Upper lobe of left lung (tissue), 6 donors: ENCODE results near the gene TGM4. TPM values are rescaled to one million over a fixed set of nuclear protein-coding genes. Genes with fewer than 3 reads are reported as not detected.
"Not testable (repeated sequence)": the region's sequence is repeated elsewhere in the genome, so short reads cannot be mapped to it uniquely, and the experiment has no call there.

Experiments used
- ATAC-seq, 2 donors: fragments of 200-7000 bp; cut with Tn5 transposase; one replicate each; pipeline ENCODE4 v1.9.1; 2022; ENCODE audit warnings: mild to moderate bottlenecking in 2 of 2, moderate library complexity in 2 of 2; ENCODE audit not compliant: low FRiP score in 2 of 2
- DNase-seq, 2 donors: peaks; one replicate each; pipeline ENCODE4 v3.0.0-alpha.2; 2019 to 2020
- H3K27ac ChIP-seq, 4 donors: fragments of 200-600 bp; sonication (generic); one replicate each; pipeline ENCODE4 v1.5.1; 2016 to 2019
- H3K27me3 ChIP-seq, 4 donors: fragments of 200-600 bp; sonication (generic); one replicate each; pipeline ENCODE4 v1.5.1; 2017 to 2019
- H3K36me3 ChIP-seq, 4 donors: fragments of 200-600 bp; sonication (generic); one replicate each; pipeline ENCODE4 v1.5.1; 2016 to 2019
- H3K4me1 ChIP-seq, 4 donors: fragments of 200-600 bp; sonication (generic); one replicate each; pipeline ENCODE4 v1.5.1; 2018 to 2019
- H3K4me3 ChIP-seq, 4 donors: fragments of 200-600 bp; sonication (generic); one replicate each; pipeline ENCODE4 v1.5.1; 2017 to 2019; ENCODE audit warnings: mild to moderate bottlenecking in 2 of 4, moderate library complexity in 1 of 4
- H3K9me3 ChIP-seq, 4 donors: fragments of 200-600 bp; sonication (generic); one replicate each; pipeline ENCODE4 v1.5.1; 2018 to 2019
- EP300 ChIP-seq, 4 donors: sonication (generic); formaldehyde crosslinking; IDR thresholded peaks; one replicate each; pipeline ENCODE4 v1.5.1; 2017; ENCODE audit warnings: antibody characterized with exemption in 4 of 4, control low read depth in 2 of 4
- POLR2A ChIP-seq, 4 donors: fragments of 450-650 bp; IDR thresholded peaks; one replicate each; pipeline ENCODE4 v1.5.1; 2016 to 2017; ENCODE audit warnings: antibody characterized with exemption in 4 of 4, mild to moderate bottlenecking in 2 of 4
- POLR2AphosphoS5 ChIP-seq, 2 donors: sonication (generic); formaldehyde crosslinking; IDR thresholded peaks; one replicate each; pipeline ENCODE4 v1.5.1; 2017; ENCODE audit warnings: antibody characterized with exemption in 2 of 2
- WGBS, 2 donors: methylation state at CpG; one replicate each; pipeline ENCODE4 v1.1.5; 2017 to 2018; 5-methylcytosine and 5-hydroxymethylcytosine counted together
- total RNA-seq, 6 donors: library from RNA; depleted of rRNA in 4 of 6; stranded (reverse); fragments of >200 nt in 4 of 6; gene quantifications; one replicate each; pipeline versions ENCODE4 v1.1.0 to v1.2.1, GENCODE V29; 2016 to 2021
- TF ChIP-seq, protein P1 (sequence below), 6 experiments: fragments of 450-650 bp in 4 of 6; fragments of 200-600 bp in 2 of 6; sonication (generic) in 2 of 6; IDR thresholded peaks; one replicate each; pipeline ENCODE4 v1.5.1; 2016 to 2019; ENCODE audit warnings: antibody characterized with exemption in 6 of 6
- donor health status: DM: no; HTN: no; CAD: no; lungs with moderate emphysema.
- donor health status: DM: no; HTN: yes; CAD: no; lungs with severe emphysema.

Gene TGM4
- total RNA-seq, 6 donors from 2014 or later: not detected

GRCh38 chr3:44939581-44940036 is 65.2 kb downstream of the TGM4 start:
- WGBS, 2 donors: 45 to 56% methylated on average over 6 of the region's 6 CpGs
- Histone ChIP-seq H3K4me3 (no peak overlapping the region), H3K9me3 (no peaks in the 10 kb centered on the region), H3K27ac (peak overlapping the region; percentile 20 to 71 (median 68)), H3K4me1 (peaks cover 22 to 32% (median 23%) of the 10 kb centered on the region in 4 donors), H3K36me3 (peaks cover 0 to 55% (median 42%) of the 10 kb centered on the region in 4 donors), H3K27me3 (no peaks in the 10 kb centered on the region)
- TF ChIP-seq POLR2AphosphoS5 (IDR thresholded peaks at IDR 0.05): peak; percentile 63 to 72
- no peak for TF ChIP-seq POLR2A (IDR thresholded peaks at IDR 0.05)
- TF ChIP-seq EP300 (IDR thresholded peaks at IDR 0.05): peak in 3 of 4 donors; percentile 4 to 91 (median 62)
- DNase-seq: peak in 1 of 2 donors; percentile 87
- ATAC-seq: peak; percentile 61 to 90

- ATAC-seq: no peak
- 81 to 90% methylated on average over 9 of the region's 9 CpGs for WGBS, 2 donors
- Histone ChIP-seq H3K27ac (no peak overlapping the region), H3K4me1 (peaks cover 22 to 32% (median 23%) of the 10 kb centered on the region in 4 donors), H3K36me3 (peaks cover 0 to 67% (median 45%) of the 10 kb centered on the region in 4 donors), H3K27me3 (no peaks in the 10 kb centered on the region), H3K4me3 (no peak overlapping the region), H3K9me3 (no peaks in the 10 kb centered on the region)
- TF ChIP-seq POLR2A (IDR thresholded peaks at IDR 0.05): no peak
- no peak for TF ChIP-seq EP300 (IDR thresholded peaks at IDR 0.05)
- TF ChIP-seq POLR2AphosphoS5 (IDR thresholded peaks at IDR 0.05): no peak
- TF ChIP-seq, protein P1, sequence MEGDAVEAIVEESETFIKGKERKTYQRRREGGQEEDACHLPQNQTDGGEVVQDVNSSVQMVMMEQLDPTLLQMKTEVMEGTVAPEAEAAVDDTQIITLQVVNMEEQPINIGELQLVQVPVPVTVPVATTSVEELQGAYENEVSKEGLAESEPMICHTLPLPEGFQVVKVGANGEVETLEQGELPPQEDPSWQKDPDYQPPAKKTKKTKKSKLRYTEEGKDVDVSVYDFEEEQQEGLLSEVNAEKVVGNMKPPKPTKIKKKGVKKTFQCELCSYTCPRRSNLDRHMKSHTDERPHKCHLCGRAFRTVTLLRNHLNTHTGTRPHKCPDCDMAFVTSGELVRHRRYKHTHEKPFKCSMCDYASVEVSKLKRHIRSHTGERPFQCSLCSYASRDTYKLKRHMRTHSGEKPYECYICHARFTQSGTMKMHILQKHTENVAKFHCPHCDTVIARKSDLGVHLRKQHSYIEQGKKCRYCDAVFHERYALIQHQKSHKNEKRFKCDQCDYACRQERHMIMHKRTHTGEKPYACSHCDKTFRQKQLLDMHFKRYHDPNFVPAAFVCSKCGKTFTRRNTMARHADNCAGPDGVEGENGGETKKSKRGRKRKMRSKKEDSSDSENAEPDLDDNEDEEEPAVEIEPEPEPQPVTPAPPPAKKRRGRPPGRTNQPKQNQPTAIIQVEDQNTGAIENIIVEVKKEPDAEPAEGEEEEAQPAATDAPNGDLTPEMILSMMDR (IDR thresholded peaks at IDR 0.05): no peak
- no peak for DNase-seq
These were observed 68.0 kb downstream of the TGM4 start for GRCh38 chr3:44942202-44942921.

- DNase-seq (no peak), ATAC-seq (no peak)
- WGBS, 2 donors: 96 to 98% methylated on average over 3 of the region's 3 CpGs
These were observed 73.8 kb downstream of the TGM4 start for GRCh38 chr3:44948239-44948638.

GRCh38 chr3:44949770-44950169 is 75.4 kb downstream of the TGM4 start:
- H3K27me3 ChIP-seq, ATAC-seq, DNase-seq, H3K27ac ChIP-seq, H3K9me3 ChIP-seq, H3K4me3 ChIP-seq: not testable (repeated sequence)
- Histone ChIP-seq H3K4me1 (peaks cover 3 to 10% (median 7%) of the 10 kb centered on the region in 4 donors), H3K36me3 (peaks cover 0 to 22% (median 7%) of the 10 kb centered on the region in 4 donors)
- WGBS, 2 donors: 99 to 100% methylated on average over 4 of the region's 4 CpGs

More at GRCh38 chr3:44948239-44948638, 73.8 kb downstream of the TGM4 start:
- TF ChIP-seq EP300 (IDR thresholded peaks at IDR 0.05) (no peak), POLR2AphosphoS5 (IDR thresholded peaks at IDR 0.05) (no peak), POLR2A (IDR thresholded peaks at IDR 0.05) (no peak)
- TF ChIP-seq, protein P1 (IDR thresholded peaks at IDR 0.05): no peak
- Histone ChIP-seq H3K27me3 (no peaks in the 10 kb centered on the region), H3K9me3 (no peaks in the 10 kb centered on the region), H3K36me3 (peaks cover 0 to 28% (median 15%) of the 10 kb centered on the region in 4 donors), H3K27ac (no peak overlapping the region), H3K4me3 (no peak overlapping the region), H3K4me1 (peaks cover 0 to 4% (median 2%) of the 10 kb centered on the region in 4 donors)

DNA sequence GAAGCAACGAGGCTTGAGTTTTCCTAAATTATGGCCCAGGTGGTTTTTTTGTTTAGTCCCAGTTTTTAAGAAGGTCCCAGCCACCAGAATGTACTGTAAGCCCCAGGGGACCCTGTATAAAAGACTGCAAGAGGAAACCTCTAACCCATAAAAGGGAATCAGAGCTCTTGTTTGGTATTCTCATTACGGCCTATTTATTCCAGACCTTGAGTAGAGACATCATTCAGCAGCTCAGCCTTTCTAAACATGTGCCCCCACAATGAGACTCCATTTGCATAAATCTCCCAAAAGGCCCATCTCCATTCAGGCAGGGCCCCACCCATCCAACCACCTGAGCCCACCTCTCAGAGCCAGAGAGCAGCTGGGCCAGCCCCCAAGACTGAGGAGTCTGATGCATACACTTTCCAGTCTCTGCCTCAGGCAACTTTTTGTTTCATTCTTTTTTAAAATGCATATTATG is 75.9 kb downstream of the TGM4 start:
- peaks cover 6 to 16% (median 12%) of the 10 kb centered on the region in 4 donors for H3K4me1 ChIP-seq
- TF ChIP-seq EP300 (IDR thresholded peaks at IDR 0.05): no peak
- no peak for TF ChIP-seq POLR2A (IDR thresholded peaks at IDR 0.05)
- no peak for TF ChIP-seq POLR2AphosphoS5 (IDR thresholded peaks at IDR 0.05)
- 86 to 95% methylated on average over 2 of the region's 2 CpGs for WGBS, 2 donors
- no peaks in the 10 kb centered on the region for H3K27me3 ChIP-seq
- peaks cover 0 to 17% (median 3%) of the 10 kb centered on the region in 4 donors for H3K36me3 ChIP-seq
- ATAC-seq (no peak), DNase-seq (no peak)
- H3K27ac ChIP-seq: no peak overlapping the region
- no peaks in the 10 kb centered on the region for H3K9me3 ChIP-seq
- no peak overlapping the region for H3K4me3 ChIP-seq

GRCh38 chr3:44952689-44953088 is 78.3 kb downstream of the TGM4 start:
- H3K4me3 ChIP-seq: no peak overlapping the region
- no peaks in the 10 kb centered on the region for H3K27me3 ChIP-seq
- H3K4me1 ChIP-seq: peaks cover 22 to 32% (median 23%) of the 10 kb centered on the region in 4 donors
- 96 to 100% methylated on average over 3 of the region's 3 CpGs for WGBS, 2 donors
- TF ChIP-seq EP300 (IDR thresholded peaks at IDR 0.05) (no peak), POLR2AphosphoS5 (IDR thresholded peaks at IDR 0.05) (no peak), POLR2A (IDR thresholded peaks at IDR 0.05) (no peak)
- TF ChIP-seq, protein P1 (IDR thresholded peaks at IDR 0.05): no peak
- peaks cover 0 to 19% (median 3%) of the 10 kb centered on the region in 4 donors for H3K36me3 ChIP-seq
- DNase-seq (no peak), ATAC-seq (no peak)
- H3K9me3 ChIP-seq: no peaks in the 10 kb centered on the region
- H3K27ac ChIP-seq: no peak overlapping the region
